DOHH2 (cell line): ENCODE data around the gene ZNG1B.
"Not testable (repeated sequence)": the region's sequence is repeated elsewhere in the genome, so short reads cannot be mapped to it uniquely, and the experiment has no call there.

ENCODE experiments used
- H3F3A ChIP-seq: fragments of 200-600 bp; sonication (generic), shearing (Covaris generic); 2 replicates; pipeline ENCODE4 v1.6.0; 2016; ENCODE audit warnings: antibody characterized with exemption, mild to moderate bottlenecking; ENCODE audit not compliant: control insufficient read depth, insufficient read depth
- H3K27ac ChIP-seq: fragments of 200-600 bp; sonication (generic); 2 replicates; pipeline ENCODE4 v1.5.1; 2014; ENCODE audit warnings: low read depth, mild to moderate bottlenecking, low read length, moderate library complexity
- H3K27me3 ChIP-seq: fragments of 200-600 bp; sonication (generic); 2 replicates; pipeline ENCODE4 v1.6.1; 2014; ENCODE audit warnings: mild to moderate bottlenecking, low read length, mixed read lengths; ENCODE audit not compliant: control insufficient read depth
- H3K36me3 ChIP-seq: fragments of 200-600 bp; sonication (generic); 2 replicates; pipeline ENCODE4 v1.6.1; 2014; ENCODE audit warnings: mild to moderate bottlenecking, low read length, moderate library complexity, mixed read lengths; ENCODE audit not compliant: control insufficient read depth
- H3K4me1 ChIP-seq: fragments of 200-600 bp; sonication (generic); 2 replicates; pipeline ENCODE4 v1.6.1; 2014; ENCODE audit warnings: mild to moderate bottlenecking, low read length, mixed read lengths; ENCODE audit not compliant: control insufficient read depth
- H3K4me2 ChIP-seq: fragments of 200-600 bp; sonication (generic); 2 replicates; pipeline ENCODE4 v1.6.0; 2014; ENCODE audit warnings: mild to moderate bottlenecking, low read length, moderate library complexity
- H3K4me3 ChIP-seq: fragments of 200-600 bp; sonication (generic); 2 replicates; pipeline ENCODE4 v1.5.1; 2014; ENCODE audit warnings: mild to moderate bottlenecking, low read length, mixed read lengths
- H3K79me2 ChIP-seq: fragments of 200-600 bp; sonication (generic); 2 replicates; pipeline ENCODE4 v1.6.1; 2014; ENCODE audit warnings: mild to moderate bottlenecking, low read length, mixed read lengths; ENCODE audit not compliant: control insufficient read depth
- H3K9me2 ChIP-seq: fragments of 200-600 bp; sonication (generic); replicated peaks from 2 replicates; pipeline ENCODE4 v1.6.1; 2014; ENCODE audit warnings: mild to moderate bottlenecking, low read length, mixed read lengths; ENCODE audit not compliant: control insufficient read depth
- H3K9me3 ChIP-seq: fragments of 200-600 bp; sonication (generic); 2 replicates; pipeline ENCODE4 v1.6.1; 2014; ENCODE audit warnings: antibody characterized with exemption, low read length, mixed read lengths; ENCODE audit not compliant: control insufficient read depth, insufficient read depth
- H4K20me1 ChIP-seq: fragments of 200-600 bp; sonication (generic); 2 replicates; pipeline ENCODE4 v1.6.0; 2014; ENCODE audit warnings: low read depth, mild to moderate bottlenecking, antibody characterized with exemption, low read length, moderate library complexity; ENCODE audit not compliant: control insufficient read depth, insufficient read depth

ZNG1B gene

DNA sequence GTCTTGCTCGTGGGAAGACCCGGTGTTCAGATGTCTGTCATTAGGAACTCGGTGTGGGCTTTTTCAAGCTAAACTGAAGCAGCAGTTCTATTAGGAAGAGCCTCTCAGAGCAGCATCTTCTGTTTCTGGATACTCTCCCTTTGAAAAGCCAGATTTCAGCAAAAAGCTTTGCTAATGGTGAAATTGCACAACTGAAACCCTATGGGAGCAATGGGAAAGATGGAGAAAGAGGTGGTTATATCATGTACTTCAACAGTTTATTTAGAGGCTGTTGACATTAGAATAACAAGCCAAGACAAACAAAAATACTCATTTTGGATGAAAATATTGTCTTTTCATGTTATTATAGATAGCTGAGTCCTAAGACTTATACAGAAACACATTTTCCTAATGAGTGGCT lies 91.4 kb downstream of the ZNG1B start:
- H3F3A ChIP-seq, H4K20me1 ChIP-seq, H3K36me3 ChIP-seq, H3K4me3 ChIP-seq, H3K9me3 ChIP-seq, H3K27ac ChIP-seq, H3K79me2 ChIP-seq, H3K27me3 ChIP-seq, H3K4me1 ChIP-seq, H3K9me2 ChIP-seq, H3K4me2 ChIP-seq: not testable (repeated sequence)

DNA sequence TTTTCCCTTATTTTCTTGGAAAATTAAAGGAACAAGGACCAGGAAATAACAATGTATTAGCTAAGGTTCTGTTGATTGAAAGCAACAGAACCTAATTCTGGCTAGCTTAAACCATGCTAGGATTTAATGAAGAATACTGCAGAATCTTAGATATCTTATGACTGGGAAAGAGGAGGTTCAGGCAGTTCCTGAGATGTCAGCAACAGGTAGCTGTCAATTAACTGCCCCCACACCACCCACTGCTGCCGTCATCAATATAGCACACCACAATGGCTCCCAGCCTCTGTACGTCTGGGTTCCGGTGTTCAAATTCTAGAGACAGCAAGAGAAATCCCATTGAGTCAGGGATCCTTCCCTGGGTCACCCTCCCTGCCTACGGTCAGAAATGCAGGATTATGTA lies 95.5 kb downstream of the ZNG1B start:
- not testable (repeated sequence) for H3K4me2 ChIP-seq, H3K9me3 ChIP-seq, H3F3A ChIP-seq, H3K27me3 ChIP-seq, H3K4me3 ChIP-seq, H3K4me1 ChIP-seq, H3K79me2 ChIP-seq, H4K20me1 ChIP-seq, H3K27ac ChIP-seq, H3K36me3 ChIP-seq, H3K9me2 ChIP-seq

DNA sequence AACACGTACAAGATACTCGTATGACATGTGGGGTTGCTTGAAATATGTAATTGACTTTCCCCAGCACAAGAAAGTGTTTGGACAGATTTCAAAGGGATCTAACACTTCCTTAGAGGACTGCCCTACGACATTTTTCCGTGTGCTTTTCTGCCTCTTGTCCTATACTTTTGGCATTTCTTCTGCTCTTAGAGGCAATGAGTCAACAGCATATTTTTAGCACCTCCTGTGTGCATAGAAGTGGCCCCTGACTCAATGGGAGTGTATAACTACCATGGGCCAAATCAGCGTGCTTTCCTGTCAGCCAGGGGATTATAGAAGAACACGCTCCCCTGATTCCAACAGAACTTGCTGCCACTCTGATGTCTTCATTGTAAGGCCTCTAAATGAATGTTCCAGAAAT lies 99.1 kb downstream of the ZNG1B start:
- not testable (repeated sequence) for H3K79me2 ChIP-seq, H3K27me3 ChIP-seq, H3K9me2 ChIP-seq, H3K36me3 ChIP-seq, H3K4me2 ChIP-seq, H3F3A ChIP-seq, H3K4me3 ChIP-seq, H3K4me1 ChIP-seq, H3K27ac ChIP-seq, H4K20me1 ChIP-seq, H3K9me3 ChIP-seq

GRCh38 chr2:113540834-113541203 lies 103.3 kb downstream of the ZNG1B start:
- not testable (repeated sequence) for H4K20me1 ChIP-seq, H3K9me3 ChIP-seq, H3K36me3 ChIP-seq, H3K4me1 ChIP-seq, H3K9me2 ChIP-seq, H3K4me3 ChIP-seq, H3K27me3 ChIP-seq, H3K4me2 ChIP-seq, H3K27ac ChIP-seq, H3F3A ChIP-seq, H3K79me2 ChIP-seq

DNA sequence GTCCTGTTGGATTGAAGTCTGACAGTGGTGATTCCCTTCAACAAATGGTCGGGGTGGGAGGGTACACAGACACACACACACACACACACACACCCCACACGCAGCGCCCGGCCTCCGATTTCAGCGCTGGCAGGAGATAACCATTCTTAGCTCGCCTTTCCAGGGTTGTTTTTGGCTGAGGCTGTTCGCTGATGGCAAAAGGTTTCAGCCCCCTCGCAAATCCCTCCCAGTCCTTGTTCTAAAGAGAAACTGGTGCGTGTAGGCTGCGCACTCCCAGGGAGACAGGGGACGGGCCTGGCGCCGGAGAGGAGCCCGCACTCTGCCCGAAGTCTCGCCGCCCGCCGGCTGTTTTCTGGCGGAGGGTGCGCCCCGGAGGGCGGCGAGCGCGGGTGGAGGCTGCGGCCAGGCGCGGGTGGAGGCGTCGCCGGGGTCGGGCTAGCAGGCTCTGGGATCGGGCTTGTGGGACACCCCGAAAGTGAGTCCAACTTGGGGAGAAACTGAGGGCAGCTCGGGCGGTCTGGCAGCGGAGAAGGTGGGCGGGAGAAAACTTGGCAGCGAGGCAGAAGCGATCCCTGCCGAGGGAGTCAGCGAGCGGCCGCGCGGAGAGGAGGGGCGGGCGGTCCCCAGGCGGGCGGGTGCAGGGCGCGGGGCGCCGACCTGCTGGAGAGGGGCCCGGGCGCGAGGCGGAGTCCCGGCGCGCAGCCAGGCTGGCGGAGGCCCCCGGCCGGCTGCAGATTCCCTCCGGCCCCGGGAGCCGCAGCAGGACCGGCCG lies 103.9 kb downstream of the ZNG1B start:
- H4K20me1 ChIP-seq, H3K4me1 ChIP-seq, H3K27me3 ChIP-seq, H3K27ac ChIP-seq, H3K4me3 ChIP-seq, H3K4me2 ChIP-seq, H3F3A ChIP-seq, H3K9me2 ChIP-seq, H3K79me2 ChIP-seq, H3K36me3 ChIP-seq, H3K9me3 ChIP-seq: not testable (repeated sequence)

GRCh38 chr2:113541976-113542485 lies 104.5 kb downstream of the ZNG1B start:
- not testable (repeated sequence) for H3K9me3 ChIP-seq, H4K20me1 ChIP-seq, H3K79me2 ChIP-seq, H3K4me2 ChIP-seq, H3K4me3 ChIP-seq, H3K4me1 ChIP-seq, H3K36me3 ChIP-seq, H3F3A ChIP-seq, H3K27me3 ChIP-seq, H3K9me2 ChIP-seq, H3K27ac ChIP-seq

GRCh38 chr2:113542529-113542928 lies 105.0 kb downstream of the ZNG1B start:
- not testable (repeated sequence) for H3K36me3 ChIP-seq, H3K79me2 ChIP-seq, H3K4me3 ChIP-seq, H4K20me1 ChIP-seq, H3K27me3 ChIP-seq, H3F3A ChIP-seq, H3K4me1 ChIP-seq, H3K9me2 ChIP-seq, H3K27ac ChIP-seq, H3K4me2 ChIP-seq, H3K9me3 ChIP-seq
